Bronchus fibroblast of lung (primary cell): ENCODE measurements around the gene GDPD3. TPM values are rescaled to one million over a fixed set of nuclear protein-coding genes. Genes with fewer than 3 reads are reported as not detected.

ENCODE experiments used
- total RNA-seq: library from RNA; depleted of rRNA; stranded (reverse); fragments of >200 nt; gene quantifications from 2 replicates; pipeline ENCODE4 v1.2.3, GENCODE V29; 2015

The GDPD3 gene, protein sequence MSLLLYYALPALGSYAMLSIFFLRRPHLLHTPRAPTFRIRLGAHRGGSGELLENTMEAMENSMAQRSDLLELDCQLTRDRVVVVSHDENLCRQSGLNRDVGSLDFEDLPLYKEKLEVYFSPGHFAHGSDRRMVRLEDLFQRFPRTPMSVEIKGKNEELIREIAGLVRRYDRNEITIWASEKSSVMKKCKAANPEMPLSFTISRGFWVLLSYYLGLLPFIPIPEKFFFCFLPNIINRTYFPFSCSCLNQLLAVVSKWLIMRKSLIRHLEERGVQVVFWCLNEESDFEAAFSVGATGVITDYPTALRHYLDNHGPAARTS
- 0.17 and 0.74 TPM in 2 replicates for total RNA-seq

GRCh38 chr16:30113031-30113710 lies at the start of gene GDPD3:
Gene GDPD3 (minus strand): TSS chr16:30113537. CDS start chr16:30113478, 59 bp downstream.

GRCh38 chr16:30096105-30096861 lies 17.1 kb downstream of the GDPD3 start, which contains the start of gene YPEL3:
Gene YPEL3 (minus strand): TSS chr16:30096213. CDS start chr16:30095482, 731 bp downstream.

GRCh38 chr16:30091474-30092372 lies 21.6 kb downstream of the GDPD3 start, which contains the start of gene TBX6:
Gene TBX6 (minus strand): TSS chr16:30091924. CDS start chr16:30091193, 731 bp downstream.

DNA sequence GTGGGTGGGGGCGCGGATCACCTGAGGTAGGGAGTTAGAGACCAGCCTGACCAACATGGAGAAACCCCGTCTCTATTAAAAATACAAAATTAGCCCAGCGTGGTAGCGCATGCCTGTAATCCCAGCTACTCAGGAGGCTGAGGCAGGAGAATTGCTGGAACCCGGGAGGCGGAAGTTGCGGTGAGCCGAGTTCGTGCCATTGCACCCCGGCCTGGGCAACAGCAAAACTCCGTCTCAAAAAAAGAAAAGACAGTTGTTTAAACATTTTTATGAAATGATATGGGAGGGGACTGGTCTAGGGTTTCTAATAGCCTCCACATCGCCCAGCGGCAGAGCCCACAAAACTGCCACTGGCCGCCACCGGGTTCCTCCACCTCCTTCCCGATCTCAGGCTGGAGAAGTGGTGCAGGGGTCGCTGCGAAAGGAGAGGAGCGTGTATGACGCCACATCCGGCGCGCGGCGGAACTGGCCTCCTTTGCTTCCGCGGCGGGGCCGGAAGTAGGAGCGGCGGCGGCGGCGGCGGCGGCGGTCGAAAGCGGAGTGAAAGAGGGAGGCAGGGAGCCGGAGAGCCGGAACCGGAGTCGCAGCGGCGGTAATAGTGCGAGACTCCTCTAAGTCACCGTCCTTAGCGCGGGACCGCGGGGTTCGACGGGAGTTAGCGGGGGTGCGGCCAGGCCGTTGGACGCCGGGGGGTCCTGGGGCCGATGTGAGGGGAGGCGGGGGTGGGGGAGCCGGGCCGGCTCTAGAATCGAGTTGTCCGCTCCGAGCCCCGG lies 37.6 kb downstream of the GDPD3 start, which contains the start of gene PPP4C:
TSS of gene PPP4C (plus strand) at position 492 of the 773 bp plus-strand sequence. CDS start 384 bp downstream, outside the sequence.

DNA sequence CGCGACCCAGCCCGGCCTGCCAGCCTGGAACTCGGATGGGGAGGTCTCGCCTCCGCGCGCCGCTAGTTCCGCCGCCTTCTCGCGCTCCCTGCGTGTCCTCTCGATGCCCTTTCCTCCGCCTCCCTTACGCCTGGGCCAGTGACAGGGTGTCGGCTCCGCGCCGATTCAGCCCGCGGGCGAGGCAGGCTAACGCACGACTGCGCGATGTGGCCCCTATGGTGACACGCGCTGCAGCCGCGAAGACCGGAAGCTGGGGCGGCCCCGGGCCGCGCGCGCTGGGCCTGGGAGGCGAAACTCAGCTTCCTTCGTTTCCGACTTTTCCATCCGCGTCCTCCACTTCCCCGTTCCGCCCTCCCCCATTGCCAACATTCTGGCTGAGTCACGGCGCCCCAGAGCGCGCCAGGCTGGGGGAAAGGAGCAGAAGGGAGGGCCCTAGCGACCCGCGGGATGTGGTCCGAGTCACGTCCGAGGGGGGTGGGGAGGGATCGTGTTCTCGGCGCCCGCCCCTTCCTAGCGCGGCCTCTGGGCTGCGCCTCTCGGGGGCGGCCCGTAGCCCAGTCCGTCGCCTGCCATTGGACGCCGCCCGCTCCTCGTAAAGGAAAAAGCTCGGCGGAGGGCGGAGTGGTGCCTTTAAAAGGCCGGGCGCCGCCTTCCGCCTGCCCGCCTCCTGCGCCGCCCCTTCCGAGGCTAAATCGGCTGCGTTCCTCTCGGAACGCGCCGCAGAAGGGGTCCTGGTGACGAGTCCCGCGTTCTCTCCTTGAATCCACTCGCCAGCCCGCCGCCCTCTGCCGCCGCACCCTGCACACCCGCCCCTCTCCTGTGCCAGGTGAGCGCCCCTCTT lies 48.0 kb downstream of the GDPD3 start, which contains the start of gene ALDOA:
TSS of gene ALDOA (plus strand) at position 659 of the 841 bp plus-strand sequence. CDS start 1,138 bp downstream, outside the sequence.

Other genes with a start within 250 kb of the GDPD3 start
- 1.7 and 3.4 TPM in 2 replicates for gene SEZ6L2, start 214.0 kb downstream of the GDPD3 start, total RNA-seq
- 2.9 and 4.8 TPM in 2 replicates for gene ASPHD1, start 213.0 kb downstream of the GDPD3 start, total RNA-seq
- gene KCTD13, start 187.3 kb downstream of the GDPD3 start, total RNA-seq, result 7.2 and 8.6 TPM in 2 replicates
- gene TMEM219, start 151.5 kb downstream of the GDPD3 start, total RNA-seq, result 99.9 and 105 TPM in 2 replicates
- 27.4 and 30.8 TPM in 2 replicates for gene TAOK2, start 139.7 kb downstream of the GDPD3 start, total RNA-seq
- 17.3 and 18.7 TPM in 2 replicates for gene HIRIP3, start 117.9 kb downstream of the GDPD3 start, total RNA-seq
- 101 and 119 TPM in 2 replicates for gene INO80E, start 117.3 kb downstream of the GDPD3 start, total RNA-seq
- 0.30 and 0.34 TPM in 2 replicates for gene DOC2A, start 102.5 kb downstream of the GDPD3 start, total RNA-seq
- not detected in 2 replicates for gene C16orf92, start 90.3 kb downstream of the GDPD3 start, total RNA-seq
- gene TLCD3B, start 82.3 kb downstream of the GDPD3 start, total RNA-seq, result 0.15 and 0.34 TPM in 2 replicates
- gene ALDOA, start 47.8 kb downstream of the GDPD3 start, total RNA-seq, result 1,260 and 1,271 TPM in 2 replicates
- 123 and 132 TPM in 2 replicates for gene PPP4C, start 37.5 kb downstream of the GDPD3 start, total RNA-seq
- gene TBX6, start 21.6 kb downstream of the GDPD3 start, total RNA-seq, result under 0.01 and 0.15 TPM in 2 replicates
- gene YPEL3, start 17.3 kb downstream of the GDPD3 start, total RNA-seq, result 25.9 and 28.7 TPM in 2 replicates
- gene MAPK3, start 9.7 kb upstream of the GDPD3 start, total RNA-seq, result 67.2 and 82.8 TPM in 2 replicates
- 7.4 and 7.7 TPM in 2 replicates for gene CORO1A, start 70.1 kb upstream of the GDPD3 start, total RNA-seq
- 442 and 580 TPM in 2 replicates for gene BOLA2B, start 80.1 kb upstream of the GDPD3 start, total RNA-seq
- 32.0 and 42.2 TPM in 2 replicates for gene SLX1A, start 80.3 kb upstream of the GDPD3 start, total RNA-seq
- gene SULT1A3, start 85.7 kb upstream of the GDPD3 start, total RNA-seq, result 1.2 and 1.8 TPM in 2 replicates
- gene NPIPB13, start 134.9 kb upstream of the GDPD3 start, total RNA-seq, result 0.30 TPM in 1 of 2 replicates, not detected in the other
- gene CD2BP2, start 241.8 kb upstream of the GDPD3 start, total RNA-seq, result 49.8 and 53.5 TPM in 2 replicates